GM18907 (cell line): ENCODE measurements around the gene PPM1H.

Experiments
- ATAC-seq: cut with Tn5 transposase; IDR thresholded peaks from one replicate; pipeline ENCODE4 v1.9.1; 2021; ENCODE audit warnings: mild to moderate bottlenecking, moderate library complexity; ENCODE audit not compliant: unreplicated experiment

PPM1H gene

GRCh38 chr12:62627181-62627580, 307.8 kb downstream of the PPM1H start:
- ATAC-seq: no peak

GRCh38 chr12:62625228-62625627, 309.7 kb downstream of the PPM1H start:
- no peak for ATAC-seq

GRCh38 chr12:62622177-62622576, 312.8 kb downstream of the PPM1H start:
- ATAC-seq: no peak

- no peak for ATAC-seq
These were observed 313.8 kb downstream of the PPM1H start for GRCh38 chr12:62621101-62621638.

- no peak for ATAC-seq
These were observed 316.0 kb downstream of the PPM1H start for GRCh38 chr12:62618930-62619329.

- no peak for ATAC-seq
These were observed 316.6 kb downstream of the PPM1H start for GRCh38 chr12:62618319-62618718.

GRCh38 chr12:62613081-62613480, 321.9 kb downstream of the PPM1H start:
- no peak for ATAC-seq

GRCh38 chr12:62606654-62607053, 328.3 kb downstream of the PPM1H start:
- ATAC-seq: no peak

- no peak for ATAC-seq
These were observed 329.0 kb downstream of the PPM1H start for GRCh38 chr12:62605981-62606380.

- ATAC-seq: no peak
These were observed 330.1 kb downstream of the PPM1H start for GRCh38 chr12:62604871-62605270.

- no peak for ATAC-seq
These were observed 330.6 kb downstream of the PPM1H start for GRCh38 chr12:62604373-62604772.

- no peak for ATAC-seq
These were observed 331.2 kb downstream of the PPM1H start for GRCh38 chr12:62603811-62604098.

- peak; percentile 77 for ATAC-seq
These were observed 331.7 kb downstream of the PPM1H start for GRCh38 chr12:62603061-62603810.

GRCh38 chr12:62602255-62603060, 332.5 kb downstream of the PPM1H start:
- ATAC-seq: peak; percentile 75

- ATAC-seq: no peak
These were observed 333.2 kb downstream of the PPM1H start for GRCh38 chr12:62601765-62602164.

- no peak for ATAC-seq
These were observed 335.0 kb downstream of the PPM1H start for GRCh38 chr12:62599854-62600437.

- ATAC-seq: no peak
These were observed 336.1 kb downstream of the PPM1H start for GRCh38 chr12:62598846-62599245.

GRCh38 chr12:62597253-62597652, 337.7 kb downstream of the PPM1H start:
- ATAC-seq: no peak
